Measurements from ENCODE around the gene ZNF783.
"Not testable (repeated sequence)": the region's sequence is repeated elsewhere in the genome, so short reads cannot be mapped to it uniquely, and the experiment has no call there.

ZNF783 gene

GRCh38 chr7:149319376-149319775 is 57.4 kb downstream of the ZNF783 start:
- Histone ChIP-seq H3K9ac (ENCODE audit: low read length) (no peak overlapping the region), H2AFZ (ENCODE audit: low read depth, low read length, severe bottlenecking) (no peak overlapping the region), H3K27ac (ENCODE audit: low read depth, low read length) (no peak overlapping the region), H3K79me2 (ENCODE audit: insufficient read depth, low read length) (no peaks in the 10 kb centered on the region), H3K9me2 (replicated peaks; ENCODE audit: insufficient read depth, low read length) (no peaks in the 10 kb centered on the region), H3F3A (ENCODE audit: insufficient read depth) (no peaks in the 10 kb centered on the region), H3K9me3 (ENCODE audit: insufficient read depth, low read length) (no peaks in the 10 kb centered on the region; the same call in 1 of the 2 replicates), H3K27me3 (ENCODE audit: low read length) (no peaks in the 10 kb centered on the region), H3K4me2 (ENCODE audit: low read depth, low read length, poor library complexity, severe bottlenecking) (no peak overlapping the region), H4K20me1 (ENCODE audit: low read depth, low read length) (no peaks in the 10 kb centered on the region), H3K4me3 (ENCODE audit: insufficient read depth, low read length, poor library complexity, severe bottlenecking) (no peak overlapping the region), H3K36me3 (ENCODE audit: low read length) (no peaks in the 10 kb centered on the region)
- TF ChIP-seq CTCF (IDR thresholded peaks at IDR 0.05; ENCODE audit: insufficient read depth, low read length, poor library complexity, severe bottlenecking), result no peak
- no peak for TF ChIP-seq EZH2phosphoT487 (conservative IDR thresholded peaks at IDR 0.05; ENCODE audit: low read length)

- TF ChIP-seq CTCF (IDR thresholded peaks at IDR 0.05; ENCODE audit: insufficient read depth, low read length, poor library complexity, severe bottlenecking) (no peak), EZH2phosphoT487 (conservative IDR thresholded peaks at IDR 0.05; ENCODE audit: low read length) (no peak)
- Histone ChIP-seq H3K27me3 (ENCODE audit: low read length) (no peaks in the 10 kb centered on the region), H3K9me3 (ENCODE audit: insufficient read depth, low read length) (no peaks in the 10 kb centered on the region; the same call in 1 of the 2 replicates), H3F3A (ENCODE audit: insufficient read depth) (no peaks in the 10 kb centered on the region), H3K4me2 (ENCODE audit: low read depth, low read length, poor library complexity, severe bottlenecking) (no peak overlapping the region), H3K27ac (ENCODE audit: low read depth, low read length) (no peak overlapping the region), H3K9me2 (replicated peaks; ENCODE audit: insufficient read depth, low read length) (no peaks in the 10 kb centered on the region), H4K20me1 (ENCODE audit: low read depth, low read length) (no peaks in the 10 kb centered on the region), H3K4me3 (ENCODE audit: insufficient read depth, low read length, poor library complexity, severe bottlenecking) (no peak overlapping the region), H3K9ac (ENCODE audit: low read length) (no peak overlapping the region), H3K79me2 (ENCODE audit: insufficient read depth, low read length) (no peaks in the 10 kb centered on the region), H2AFZ (ENCODE audit: low read depth, low read length, severe bottlenecking) (no peak overlapping the region), H3K36me3 (ENCODE audit: low read length) (no peaks in the 10 kb centered on the region)
These were observed 58.5 kb downstream of the ZNF783 start for GRCh38 chr7:149320313-149321124.

DNA sequence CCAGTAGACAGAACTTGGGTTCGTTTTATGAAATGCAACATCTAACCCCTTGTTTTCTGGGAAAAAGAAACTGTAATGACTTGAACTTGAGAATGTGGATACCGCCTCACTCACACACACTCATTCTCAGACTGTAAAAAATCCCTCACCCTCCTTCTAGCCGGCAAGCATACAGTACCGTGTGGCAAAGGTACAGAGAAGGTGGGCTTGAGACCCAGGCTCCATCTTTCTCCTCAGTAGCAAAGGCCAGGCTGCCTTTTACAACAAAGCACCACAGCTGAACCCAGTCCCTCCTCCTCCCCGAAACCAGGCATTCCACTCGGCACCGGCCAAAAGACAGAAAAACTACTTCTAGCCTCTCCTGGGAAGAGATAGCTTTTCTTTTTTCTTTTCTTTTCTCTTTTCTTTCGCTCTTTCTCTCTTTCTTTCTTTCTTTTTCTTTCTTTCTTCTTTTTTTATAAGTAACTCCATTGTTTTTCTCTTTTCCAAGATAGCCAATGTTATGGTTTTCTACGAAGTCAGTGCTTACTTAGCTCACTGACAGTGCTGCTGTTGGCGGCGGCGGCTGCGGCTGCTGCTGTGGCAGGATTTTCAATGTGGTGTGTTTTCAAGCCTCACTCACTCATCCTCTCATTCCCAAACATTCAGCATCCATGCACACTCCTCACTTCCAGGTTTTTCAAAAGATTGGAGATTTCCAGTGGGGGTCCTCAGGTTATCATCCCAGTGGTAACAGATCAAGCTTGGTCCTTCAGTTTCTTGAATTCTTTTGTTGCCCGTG is 59.3 kb downstream of the ZNF783 start:
- H3K9me2 ChIP-seq (replicated peaks; ENCODE audit: insufficient read depth, low read length); H3K27ac ChIP-seq (ENCODE audit: low read depth, low read length); H3K79me2 ChIP-seq (ENCODE audit: insufficient read depth, low read length); H4K20me1 ChIP-seq (ENCODE audit: low read depth, low read length); H3K4me2 ChIP-seq (ENCODE audit: low read depth, low read length, poor library complexity, severe bottlenecking); H3K9me3 ChIP-seq (ENCODE audit: insufficient read depth, low read length); H2AFZ ChIP-seq (ENCODE audit: low read depth, low read length, severe bottlenecking); H3K36me3 ChIP-seq (ENCODE audit: low read length); H3K4me3 ChIP-seq (ENCODE audit: insufficient read depth, low read length, poor library complexity, severe bottlenecking); H3F3A ChIP-seq (ENCODE audit: insufficient read depth); H3K9ac ChIP-seq (ENCODE audit: low read length); H3K27me3 ChIP-seq (ENCODE audit: low read length): not testable (repeated sequence)

All from SU-DHL-6 (cell line).